Stimulated activated CD4-positive, alpha-beta T cell treated with anti-CD3 and anti-CD28 coated beads, Interleukin-12 subunit alpha, Interleukin-12 subunit beta, amount 100 ng/mL, for 24 hours (primary cell): Measurements from ENCODE around the gene ELN.
"Not testable (repeated sequence)": the region's sequence is repeated elsewhere in the genome, so short reads cannot be mapped to it uniquely, and the experiment has no call there.

Experiments
- DNase-seq, 2 experiments: peaks; one replicate each; pipeline ENCODE4 v3.0.0-alpha.2; 2020; ENCODE audit warnings: low read depth in 2 of 2

ELN gene

DNA sequence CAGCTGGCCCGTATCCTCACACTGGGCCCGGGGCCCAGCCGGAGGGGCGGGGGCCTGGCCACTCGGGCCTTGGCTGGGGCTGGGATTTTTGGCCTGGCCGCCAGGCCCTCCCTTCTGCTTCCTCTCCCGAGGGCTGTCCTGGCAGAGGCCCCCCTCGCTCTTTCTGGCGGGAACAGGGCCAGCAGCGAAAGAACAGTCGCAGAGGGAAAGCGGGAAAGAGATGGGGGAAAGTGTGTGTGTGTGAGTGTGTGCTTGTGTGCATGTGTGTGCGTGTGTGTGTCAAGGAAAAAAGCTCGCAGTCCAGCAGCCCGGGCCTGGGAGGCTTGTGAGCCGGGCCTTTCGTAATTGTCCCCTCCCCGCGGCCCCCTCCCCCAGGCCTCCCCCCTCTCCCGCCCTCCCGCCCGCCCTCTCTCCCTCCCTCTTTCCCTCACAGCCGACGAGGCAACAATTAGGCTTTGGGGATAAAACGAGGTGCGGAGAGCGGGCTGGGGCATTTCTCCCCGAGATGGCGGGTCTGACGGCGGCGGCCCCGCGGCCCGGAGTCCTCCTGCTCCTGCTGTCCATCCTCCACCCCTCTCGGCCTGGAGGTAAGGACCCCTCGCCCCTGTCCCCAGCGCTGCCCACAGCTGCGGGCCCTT is at the start of gene ELN:
TSS of gene ELN (plus strand) at position 491 of the 638 bp plus-strand sequence. CDS start at position 506, 15 bp downstream.
- DNase-seq: no peak

DNA sequence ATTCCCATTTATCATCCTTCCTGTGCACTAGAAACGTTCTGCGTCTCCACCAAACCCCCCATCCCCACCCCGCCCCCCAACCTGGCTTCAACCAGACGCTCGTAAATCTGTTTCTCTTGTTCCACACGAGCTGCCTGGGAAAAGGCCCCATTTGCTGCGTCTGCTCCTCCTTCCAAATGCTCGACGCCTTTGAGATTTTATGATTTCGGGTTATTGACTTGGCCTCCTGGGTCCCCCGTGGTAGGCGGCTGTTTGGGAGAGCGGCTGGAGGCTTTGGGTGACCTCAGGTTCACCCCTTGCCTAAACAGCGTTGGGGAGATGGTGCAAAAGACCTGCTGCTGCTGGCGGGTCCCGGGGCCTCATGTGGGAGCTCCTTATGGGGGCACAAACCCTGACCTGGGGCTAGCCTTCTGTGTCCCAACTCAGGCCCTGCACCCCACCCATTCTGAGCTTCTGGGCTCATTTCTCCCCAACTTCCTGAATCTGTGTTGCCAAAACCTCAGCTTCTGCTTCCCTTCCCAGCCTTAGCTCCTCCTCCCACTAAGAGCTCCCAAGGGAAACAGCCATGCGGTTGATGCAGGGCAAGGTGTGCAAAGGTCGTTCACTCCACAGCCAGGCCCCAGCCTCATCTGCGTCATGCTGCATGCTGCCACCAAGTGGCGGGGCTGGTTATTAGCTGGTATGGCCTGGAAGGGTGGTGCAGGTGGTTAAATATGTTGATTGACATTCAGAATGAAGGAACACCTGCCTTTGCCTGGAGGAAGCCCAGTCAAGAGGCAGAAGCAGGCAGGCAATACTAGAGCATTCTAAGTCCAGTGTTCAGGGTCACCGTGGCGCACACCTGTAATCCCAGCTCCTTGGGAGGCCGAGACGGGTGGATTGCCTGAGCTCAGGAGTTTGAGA is 49.1 kb upstream of the ELN start:
- DNase-seq: peak in 1 of 2 experiments; percentile 10

DNA sequence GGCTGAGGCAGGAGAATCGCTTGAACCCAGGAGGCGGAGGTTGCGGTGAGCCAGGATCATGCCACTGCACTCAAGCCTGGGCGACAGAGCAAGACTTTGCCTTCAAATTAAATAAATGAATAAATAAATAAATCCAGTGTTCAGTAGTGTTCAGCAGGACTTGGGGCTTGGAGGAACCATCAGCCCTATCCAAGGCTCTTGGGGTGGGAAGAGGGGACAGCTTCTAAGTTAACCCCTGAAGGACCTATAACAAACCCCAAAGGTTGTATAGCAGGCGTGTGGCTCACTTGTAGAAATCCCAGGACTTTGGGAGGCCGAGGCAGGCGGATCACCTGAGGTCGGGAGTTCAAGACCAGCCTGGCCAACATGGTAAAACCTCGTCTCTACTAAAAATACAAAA is 48.3 kb upstream of the ELN start:
- DNase-seq: not testable (repeated sequence)

DNA sequence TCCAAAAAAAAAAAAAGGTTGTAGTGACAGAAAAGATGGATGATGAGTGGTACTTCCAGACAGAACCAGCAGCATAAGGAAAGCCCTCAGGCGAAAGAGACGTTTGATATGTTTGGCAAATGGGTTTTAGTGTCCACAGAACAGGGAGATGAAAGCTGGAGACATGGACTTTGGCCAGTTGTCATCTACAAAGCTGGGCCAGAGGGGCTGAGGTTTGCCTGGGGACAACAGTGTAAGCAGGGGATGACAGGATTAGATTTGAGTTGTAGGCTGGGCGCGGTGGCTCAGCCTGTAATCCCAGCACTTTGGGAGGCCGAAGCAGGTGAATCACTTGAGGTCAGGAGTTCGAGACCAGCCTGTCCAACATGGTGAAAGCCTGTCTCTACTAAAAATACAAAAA is 47.8 kb upstream of the ELN start:
- DNase-seq: no peak

DNA sequence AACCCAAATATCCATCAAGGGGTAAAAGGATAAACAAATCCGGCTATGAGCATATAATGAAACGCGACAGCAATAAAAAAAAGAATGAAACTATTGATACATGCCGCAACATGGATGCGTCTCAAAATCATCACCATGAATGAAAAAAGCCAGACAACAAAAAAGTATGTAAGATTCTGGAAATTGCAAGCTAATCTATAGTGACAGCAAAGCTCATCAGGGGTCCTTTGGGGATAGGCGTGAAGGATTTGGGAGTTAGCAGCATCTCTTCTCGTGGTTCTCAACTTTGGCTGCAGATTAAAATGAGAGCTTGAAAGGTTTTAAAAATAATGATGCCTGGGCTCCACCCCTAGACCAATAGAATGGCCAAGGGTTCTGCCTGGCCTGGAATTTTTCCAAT is 46.0 kb upstream of the ELN start:
- DNase-seq: no peak

DNA sequence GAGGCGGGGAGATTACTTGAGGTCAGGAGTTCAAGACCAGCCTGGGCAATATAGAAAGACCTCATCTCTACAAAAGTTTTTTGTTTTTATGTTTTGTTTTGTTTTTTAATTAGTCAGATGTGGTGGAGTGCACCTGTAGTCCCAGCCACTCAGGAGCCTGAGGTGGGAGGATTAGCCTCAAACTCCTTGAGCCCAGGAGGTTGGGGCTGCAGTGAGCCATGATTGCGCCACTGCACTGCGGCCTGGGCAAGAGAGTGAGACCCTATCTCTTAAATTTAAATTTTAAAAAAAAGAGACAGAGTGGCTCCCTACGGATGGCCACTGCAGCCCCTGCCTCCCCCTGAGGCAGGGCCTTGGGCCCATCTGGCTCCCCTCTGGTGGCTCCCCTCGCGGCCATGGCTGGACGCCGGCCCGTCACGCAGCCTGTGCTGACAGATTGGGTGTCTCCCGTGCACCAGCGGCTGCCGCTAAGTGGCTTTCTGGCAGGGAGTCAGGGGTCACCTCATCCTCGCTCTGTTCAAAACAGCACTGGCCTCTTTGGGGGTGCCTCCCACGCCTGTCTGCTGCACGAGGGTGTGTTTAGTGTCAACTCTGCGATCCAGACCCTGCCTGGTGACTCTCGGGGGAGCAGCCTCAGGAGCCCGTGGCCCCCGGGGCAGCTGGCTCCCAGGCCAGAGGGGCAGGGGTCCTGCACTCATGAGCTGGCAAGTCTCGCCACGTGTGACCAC is 44.4 kb upstream of the ELN start:
- no peak for DNase-seq

DNA sequence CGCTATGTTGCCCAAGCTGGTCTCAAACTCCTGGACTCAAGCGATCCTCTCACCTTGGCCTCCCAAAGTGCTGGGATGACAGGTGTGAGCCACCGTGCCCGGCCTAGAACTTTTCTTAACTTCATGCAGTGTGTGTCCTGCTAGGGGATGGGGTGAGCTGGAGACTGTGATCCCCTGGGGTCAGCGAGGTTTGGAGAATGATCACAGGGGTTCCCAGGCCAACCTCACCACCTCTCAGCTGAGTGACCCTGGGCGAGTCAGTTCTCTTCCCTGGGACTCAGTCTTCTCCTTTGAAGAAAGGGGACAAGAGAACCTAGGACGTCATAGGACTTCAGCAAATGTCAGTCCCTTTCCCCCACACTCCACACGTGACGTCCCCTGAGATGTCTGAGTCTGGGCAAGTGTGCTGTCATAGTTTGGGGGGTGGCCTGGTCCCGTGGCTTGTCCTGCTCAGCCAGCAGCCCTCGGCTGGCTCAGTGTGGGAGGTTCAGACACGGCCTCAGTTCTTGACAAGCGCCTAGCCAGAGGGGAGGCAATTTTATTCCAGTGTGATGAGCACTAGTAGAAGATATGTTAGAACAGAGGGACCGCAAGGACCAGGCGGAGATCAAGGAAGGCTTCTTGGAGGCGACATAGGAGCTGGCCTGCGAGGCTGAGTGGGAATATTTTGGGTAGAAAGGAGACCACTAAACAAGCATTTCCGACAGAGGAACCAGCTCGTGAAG is 43.3 kb upstream of the ELN start:
- DNase-seq: no peak

DNA sequence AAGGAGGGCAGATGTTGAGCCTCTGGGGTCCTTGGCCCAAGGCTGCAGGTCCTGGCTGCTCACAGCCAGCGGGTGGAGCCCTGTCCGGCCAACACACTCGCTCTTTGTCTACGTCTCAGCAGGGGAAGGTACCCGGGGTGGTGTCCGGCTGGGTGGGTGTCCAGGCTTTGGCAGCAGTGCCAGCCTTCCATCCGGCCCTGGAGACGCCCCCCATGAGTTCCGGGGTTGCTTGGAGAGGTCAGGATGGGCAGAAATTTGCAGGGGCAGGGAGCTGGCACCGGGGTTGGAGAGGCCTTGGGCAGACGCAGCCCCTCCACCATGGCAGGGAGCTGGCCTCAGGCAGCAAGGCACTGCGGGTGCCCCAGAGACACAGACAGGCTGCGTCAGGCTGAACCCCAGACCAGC is 42.2 kb upstream of the ELN start:
- no peak for DNase-seq

DNA sequence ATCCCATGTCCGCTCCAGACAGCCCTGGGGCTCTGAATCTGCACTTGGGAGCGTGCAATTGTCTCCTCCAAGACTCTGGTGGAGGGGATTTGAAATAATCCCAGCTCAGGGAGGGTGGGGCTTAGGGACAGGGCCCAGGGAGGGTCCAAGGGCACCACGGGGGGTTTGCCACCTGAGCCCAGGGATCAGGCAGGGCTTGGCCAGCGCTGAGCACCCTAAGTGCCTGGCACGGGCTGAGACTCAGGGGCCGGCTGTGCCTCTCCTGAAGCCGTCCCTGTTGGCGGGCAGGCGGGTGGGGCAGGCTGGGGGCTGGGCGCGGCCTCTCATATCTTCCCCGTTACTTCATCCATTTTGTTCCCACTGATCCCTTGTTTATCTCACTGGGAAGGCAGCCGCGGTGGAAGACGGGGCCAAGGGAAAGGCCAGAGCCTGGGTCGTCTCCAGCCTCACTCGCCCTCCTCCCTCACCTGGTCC is 41.8 kb upstream of the ELN start:
- no peak for DNase-seq

DNA sequence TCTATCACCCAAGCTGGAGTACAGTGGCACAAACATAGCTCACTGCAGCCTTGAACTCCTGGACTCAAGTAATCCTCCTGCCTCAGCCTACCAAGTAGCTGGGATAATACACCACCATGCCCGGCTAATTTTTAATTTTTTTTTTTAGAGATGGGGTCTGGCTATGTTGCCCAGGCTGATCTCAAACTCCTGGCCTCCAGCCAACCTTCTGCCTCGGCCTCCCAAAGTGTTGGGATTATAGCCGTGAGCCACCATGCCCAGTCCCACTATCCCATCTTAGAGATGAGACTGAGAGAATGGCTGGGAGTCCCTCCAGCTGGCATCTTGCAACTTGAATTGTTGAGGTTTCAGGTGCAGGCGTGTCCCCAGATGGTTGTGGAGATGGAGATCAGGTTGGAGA is 40.7 kb upstream of the ELN start:
- no peak for DNase-seq

DNA sequence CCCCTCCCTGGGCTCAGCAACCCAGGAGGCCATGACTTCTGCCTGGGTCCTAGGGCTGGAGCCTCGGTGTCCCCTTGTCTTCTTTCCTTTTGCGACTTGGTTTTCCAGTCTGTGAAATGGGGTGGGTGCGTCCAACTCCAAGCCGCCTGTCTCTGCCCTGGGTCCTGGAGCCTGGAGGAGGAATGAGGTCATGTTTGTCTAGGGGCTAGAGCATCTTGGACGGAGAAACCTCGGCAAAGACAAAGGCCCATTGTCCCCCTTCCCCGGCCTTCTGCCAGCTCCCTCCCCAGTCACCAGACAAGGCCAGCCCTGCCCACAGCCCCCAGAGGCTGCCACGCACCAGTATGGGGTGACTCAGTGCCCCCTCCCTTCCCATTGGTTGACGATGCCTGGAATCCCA is 39.8 kb upstream of the ELN start:
- DNase-seq: no peak

DNA sequence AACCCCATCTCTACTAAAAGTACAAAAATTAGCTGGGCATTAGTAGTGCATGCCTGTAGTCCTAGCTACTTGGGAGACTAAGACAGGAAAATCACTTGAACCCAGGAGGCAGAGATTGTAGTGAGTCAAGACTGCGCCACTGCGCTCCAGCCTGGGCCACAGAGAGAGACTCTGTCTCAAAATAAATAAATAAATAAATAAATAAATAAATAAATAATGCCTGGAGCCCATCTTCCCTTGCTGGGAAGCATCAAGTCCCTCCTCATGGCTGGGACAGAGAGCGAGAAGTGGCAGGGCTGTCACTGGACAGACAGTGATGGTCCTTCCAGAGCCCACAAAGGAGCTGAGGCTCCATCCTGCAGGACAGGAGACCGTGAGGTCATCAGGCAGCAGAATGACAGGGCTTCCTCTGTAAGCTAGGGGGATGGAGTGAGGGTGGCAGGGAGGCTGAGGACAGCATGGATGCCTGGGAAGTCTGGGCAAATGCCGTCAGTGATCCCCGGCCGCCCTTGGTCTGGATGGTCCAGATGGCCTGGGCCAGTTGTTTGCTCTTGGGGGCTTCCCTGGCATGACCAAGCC is 36.4 kb upstream of the ELN start:
- DNase-seq: no peak

DNA sequence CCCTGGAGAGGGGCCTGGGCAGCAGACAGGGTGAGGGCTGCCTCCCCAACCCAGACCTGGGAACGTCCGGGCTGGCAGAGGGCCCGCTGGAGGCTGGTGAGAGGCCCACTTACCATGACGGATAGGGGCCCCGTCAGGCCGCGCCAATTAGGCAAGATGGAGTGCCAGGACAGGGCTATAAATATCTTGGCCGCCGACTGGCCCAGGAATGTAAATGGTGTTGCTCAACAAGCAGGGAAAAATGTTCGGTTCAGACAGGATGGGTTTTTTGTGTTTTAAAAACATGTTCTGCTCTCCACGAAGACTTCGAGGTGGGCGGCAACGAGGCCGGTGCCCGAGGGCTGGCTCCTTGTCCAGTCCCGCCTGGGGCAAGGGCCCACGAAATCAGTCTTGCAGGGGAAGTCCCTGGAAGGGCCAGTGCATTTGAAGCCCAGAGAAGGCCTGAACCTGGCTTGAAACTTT is 35.8 kb upstream of the ELN start:
- no peak for DNase-seq

DNA sequence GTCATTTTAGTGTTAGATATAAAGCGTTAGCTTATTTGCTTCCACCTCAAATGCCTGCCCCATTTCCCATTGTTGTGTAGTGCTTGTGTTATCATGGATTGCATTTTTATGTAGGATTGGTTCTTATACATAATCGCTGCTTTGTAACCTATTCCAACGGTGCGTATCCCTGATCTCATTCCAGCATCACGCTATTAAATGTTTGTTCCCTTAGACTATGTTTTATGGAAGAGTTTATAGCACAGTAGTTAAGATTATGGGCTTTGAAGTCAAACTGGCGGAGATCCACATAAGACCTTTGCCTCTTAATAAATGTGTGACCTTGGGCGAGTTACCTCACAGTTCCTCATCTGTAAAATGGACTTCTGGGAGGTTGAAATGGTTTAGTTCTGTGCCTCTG is 34.0 kb upstream of the ELN start:
- no peak for DNase-seq

DNA sequence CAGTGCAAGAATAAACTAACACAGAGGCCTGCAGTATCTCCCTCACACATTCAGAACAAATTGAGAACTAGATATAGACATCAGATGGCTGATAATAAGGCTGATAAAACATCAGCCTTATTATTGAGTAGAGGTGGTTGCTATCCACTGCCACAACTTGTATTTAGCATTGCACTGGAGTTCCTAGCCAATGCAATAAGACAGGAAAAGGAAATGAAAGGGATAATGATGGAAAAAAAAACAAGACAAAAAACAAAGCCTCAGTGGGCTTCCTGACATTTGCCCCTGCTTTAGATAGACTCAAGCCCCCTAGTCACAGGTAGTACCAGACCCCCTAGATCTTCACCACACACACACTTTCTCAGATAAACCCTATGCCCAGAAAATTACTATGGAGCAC is 33.2 kb upstream of the ELN start:
- DNase-seq: no peak

DNA sequence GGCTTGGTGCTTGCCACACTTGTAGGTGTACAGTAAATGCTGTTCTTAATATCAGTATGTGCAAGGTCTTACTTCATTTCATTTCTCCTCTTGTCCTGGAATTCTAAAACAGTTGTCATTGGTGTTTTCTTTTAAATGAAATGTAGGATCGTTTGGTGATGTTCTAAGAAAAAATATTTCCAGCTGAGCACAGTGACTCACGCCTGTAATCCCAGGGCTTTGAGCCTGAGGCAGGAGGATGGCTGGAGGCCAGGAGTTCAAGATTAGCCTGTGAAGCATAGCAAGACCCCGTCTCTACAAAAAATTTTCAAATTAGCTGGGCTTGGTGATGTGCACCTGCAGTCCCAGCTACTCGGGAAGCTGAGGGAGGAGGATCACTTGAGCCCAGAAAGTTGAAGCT is 32.6 kb upstream of the ELN start:
- no peak for DNase-seq

DNA sequence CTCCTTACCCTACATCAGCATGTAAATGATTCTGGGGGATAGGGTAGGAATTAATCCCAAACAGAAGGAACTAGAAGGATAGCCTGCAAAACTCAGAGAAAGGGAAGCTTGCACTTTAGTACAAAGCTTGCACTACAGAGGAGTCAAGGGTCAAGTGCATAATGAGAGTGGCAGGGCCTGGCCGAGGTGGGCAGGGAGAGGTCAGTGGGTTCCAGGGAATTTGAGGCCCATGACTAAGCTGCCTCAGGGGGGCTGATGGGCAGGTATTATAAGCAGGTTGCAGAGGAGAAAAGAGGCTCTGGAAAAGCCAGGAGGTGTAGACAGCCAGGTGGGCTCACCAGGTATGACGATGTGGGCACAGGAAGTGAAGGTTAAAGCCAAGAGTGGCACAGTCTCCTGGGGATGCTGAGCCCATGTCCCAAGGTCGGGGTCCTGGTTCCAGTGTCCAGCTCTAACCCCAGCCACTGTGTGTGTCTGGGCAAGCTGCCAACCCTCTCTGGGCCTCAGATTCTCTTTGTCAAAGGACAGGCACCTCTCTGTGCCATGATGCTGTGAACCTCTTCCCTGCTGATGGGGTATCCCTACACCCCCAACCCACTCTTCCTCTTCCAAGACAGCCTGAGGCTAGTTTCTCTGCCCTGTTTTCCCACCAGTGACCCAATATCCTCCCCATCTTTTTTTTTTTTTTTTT is 32.0 kb upstream of the ELN start:
- DNase-seq: no peak

DNA sequence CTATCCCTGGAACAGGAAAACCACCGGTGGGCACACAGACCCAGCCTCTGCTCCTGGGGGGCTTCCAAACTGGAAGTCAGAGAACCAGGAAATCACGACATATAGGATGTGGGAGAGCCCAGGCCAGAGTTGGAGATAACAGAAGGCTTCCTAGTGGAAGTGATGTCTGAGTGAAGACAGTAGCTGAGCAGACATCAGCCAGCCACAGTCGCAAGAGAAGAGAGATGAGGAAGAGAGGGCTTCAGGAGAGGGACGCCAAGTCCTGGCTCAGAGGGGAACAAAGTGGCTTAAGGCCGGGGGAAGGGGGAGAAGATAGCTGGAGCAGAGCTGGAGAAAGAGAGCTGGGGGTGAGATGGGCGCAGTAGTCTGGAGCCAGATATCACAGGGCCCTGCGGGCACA is 30.9 kb upstream of the ELN start:
- DNase-seq: no peak

DNA sequence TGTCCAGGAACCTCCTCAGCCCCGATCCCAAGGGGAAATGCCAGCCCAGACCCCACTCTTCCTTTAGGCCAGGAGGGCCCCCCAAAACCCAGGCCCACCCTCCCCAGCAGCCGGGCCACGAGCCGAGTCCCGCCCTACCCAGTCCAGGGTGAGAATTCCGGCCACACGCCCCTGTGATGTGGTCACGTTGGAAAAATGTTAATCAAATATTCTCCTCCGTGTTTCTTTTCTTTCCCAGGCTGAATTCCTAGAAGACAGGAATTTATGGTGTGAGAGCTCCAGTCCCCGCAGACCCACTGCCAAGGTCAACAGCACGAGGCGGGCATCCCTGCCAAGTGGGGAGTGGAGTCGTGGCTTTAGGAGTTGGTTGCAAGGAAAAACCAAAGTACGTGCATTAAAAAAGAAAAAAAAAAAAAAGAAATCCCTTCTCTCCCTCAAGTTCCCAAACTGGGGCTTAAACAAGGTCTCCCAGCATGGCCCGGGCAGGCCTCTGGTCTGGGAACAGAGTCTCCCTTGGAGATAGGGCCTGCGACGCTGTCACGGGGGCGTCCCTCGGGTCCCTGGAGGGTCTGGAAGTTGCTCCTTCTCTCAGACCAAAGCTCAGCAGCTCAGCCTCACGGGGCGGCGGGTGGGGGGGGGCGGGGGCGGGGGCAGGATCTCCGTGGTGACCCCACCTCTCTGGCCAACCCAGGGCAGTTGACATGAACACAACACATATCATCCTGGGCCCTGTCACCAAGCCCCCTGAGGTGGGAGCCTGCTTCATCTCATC is 28.1 kb upstream of the ELN start:
- DNase-seq: no peak
